IPS-NIHi11 (cell line): ENCODE results near the gene ADRA2C.

Source experiments
- DNase-seq: peaks from one replicate; pipeline ENCODE4 v3.0.0; 2012; ENCODE audit warnings: mixed read lengths, low spot score

The ADRA2C gene

DNA sequence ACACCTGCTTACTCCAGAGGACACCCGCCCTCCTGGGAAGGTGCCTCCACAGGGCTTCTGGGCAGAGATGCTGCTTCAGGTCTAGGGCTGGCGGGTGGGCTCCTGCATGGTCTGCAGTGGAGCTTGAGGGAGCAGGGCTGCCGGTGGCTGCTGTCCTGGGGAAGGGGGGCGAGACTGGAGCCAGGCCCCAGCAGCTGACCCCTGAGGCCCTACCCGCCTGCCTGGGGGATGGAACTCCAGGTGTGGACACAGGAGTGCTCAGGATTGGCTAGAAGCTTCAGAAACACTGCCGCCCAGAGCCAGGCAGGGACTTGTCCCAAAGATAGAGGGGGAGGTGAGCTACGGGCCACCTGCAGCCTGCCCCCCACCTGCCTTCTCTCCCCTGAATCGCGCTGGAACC is 33.0 kb upstream of the ADRA2C start:
- DNase-seq = no peak

DNA sequence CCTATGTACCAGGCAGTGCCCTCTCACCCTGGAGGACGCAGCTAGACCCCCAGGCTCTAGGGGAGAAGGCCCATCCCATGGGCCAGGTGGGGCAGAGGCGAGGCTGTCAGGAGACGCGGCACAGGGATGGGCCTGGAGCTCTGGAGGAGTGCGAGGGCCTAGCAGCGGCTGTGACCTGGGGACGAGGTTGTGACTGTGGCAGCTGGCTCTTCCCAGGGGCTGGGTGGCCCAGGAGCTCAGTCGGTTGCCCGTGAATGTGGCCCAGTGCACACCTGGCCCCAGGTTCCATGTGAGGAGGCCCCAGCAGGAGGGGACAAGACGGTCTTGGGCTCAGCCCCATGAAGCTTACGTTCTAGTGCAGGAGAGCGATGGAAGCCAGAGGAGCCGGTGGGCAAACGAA is 31.0 kb upstream of the ADRA2C start:
- no peak for DNase-seq

DNA sequence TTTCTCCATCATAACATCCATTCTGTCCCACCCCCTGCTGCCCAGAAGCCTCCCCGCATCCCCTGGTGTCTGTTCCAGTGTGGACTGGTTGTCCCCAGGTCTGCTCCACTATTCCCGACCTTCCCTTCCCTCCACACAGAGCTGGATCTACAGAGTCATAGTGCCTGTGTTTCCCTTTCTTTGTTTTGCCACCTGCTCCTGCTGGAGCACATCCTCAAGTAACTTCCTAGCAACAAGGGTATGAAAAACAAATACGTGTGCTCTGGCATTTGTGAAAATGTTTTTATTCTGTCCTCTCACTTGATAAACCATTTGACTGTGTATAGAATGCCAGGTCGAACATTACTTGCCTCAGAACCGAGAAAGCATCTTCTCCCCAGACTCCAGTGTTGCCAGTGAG is 29.9 kb upstream of the ADRA2C start:
- DNase-seq = no peak

DNA sequence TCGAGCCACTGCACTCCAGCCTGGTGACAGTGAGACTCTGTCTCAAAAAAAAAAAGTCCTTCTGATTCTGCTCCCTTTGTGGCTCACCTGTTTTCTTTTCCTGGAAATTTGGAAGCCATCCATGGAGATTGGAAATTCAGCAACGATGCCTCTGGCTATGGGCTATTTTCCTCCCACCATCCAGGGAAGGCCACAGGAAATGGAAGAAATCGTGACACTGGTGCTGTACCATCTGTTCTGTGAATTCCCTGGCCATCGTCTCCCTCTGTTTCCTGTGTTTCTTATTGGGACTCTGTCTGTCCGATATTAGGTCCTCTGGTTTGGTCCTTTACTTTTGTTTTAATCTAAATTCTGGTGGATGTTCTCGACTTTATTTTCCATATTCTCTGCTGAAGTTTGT is 29.4 kb upstream of the ADRA2C start:
- no peak for DNase-seq

DNA sequence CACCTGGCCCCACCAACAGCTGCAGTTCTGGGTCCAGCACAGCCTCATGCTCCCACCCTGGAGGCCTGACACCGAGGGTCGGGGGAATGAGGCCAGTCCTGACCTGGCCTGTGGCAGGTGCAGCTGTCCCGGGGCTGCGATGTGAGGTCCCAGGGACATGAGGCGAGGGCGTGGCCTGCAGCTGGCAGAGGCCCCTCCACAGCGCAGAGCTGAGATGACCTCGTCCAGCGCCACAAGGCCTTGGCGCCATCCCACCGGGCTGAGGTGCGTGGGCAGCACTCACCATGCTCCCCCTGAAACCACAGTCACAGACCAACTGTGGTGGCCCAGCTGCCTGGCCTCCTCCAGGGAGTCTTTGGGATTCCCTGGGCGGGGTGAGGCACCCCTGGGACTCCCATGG is 26.6 kb upstream of the ADRA2C start:
- no peak for DNase-seq

DNA sequence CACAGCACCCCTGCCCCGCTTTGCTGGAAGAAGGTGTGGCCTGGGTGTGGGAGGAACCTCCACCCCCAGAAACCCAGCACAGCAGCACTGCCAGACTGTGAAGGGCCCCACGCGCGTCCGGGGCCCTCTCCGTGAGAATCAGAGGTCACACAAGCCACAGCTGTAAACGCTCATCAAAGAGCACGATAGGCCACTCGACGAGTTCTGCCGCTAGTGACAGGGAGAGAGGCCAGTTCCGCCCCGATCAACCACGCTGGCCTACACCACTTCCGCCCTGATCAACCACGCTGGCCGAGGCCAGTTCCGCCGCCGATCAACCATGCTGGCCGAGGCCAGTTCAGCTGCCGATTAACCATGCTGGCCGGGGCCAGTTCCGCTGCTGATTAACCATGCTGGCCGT is 25.9 kb upstream of the ADRA2C start:
- DNase-seq = no peak

DNA sequence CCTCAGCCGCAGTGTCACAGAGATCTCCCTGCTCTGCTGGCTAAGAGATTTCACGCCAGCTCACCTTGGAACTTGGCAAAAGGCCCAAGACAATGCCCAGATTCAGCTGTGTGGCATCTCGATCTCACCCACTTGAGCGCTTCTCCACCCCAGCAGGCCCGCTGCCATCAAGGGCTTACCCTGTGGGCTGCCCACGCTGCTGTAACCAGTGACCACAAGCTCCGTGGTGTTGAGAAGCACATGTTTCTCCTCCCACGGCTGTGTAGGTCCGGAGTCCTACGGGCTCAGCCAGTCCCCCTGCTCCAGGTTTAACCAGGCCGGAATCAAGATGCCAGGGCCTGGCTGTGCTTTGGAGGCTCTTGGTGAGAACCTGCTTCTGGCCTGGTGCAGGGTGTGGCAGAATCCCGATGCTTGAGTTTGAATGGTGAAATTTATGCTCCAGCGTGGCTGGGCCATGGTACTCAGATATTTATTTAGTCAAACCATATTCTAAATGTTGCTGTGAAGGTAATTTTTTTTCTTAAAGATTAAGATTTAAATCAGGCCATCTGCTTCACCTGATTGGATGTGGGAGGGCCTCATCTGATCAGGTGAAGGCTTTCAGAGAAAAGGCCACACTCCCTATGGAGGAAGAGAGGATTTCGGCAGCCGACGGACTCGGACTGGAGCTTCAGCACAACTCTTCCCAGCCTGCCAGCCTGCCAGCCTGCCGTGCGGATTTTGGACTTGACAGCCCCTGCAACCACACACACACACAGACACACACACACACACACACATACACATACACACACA is 24.8 kb upstream of the ADRA2C start:
- no peak for DNase-seq

DNA sequence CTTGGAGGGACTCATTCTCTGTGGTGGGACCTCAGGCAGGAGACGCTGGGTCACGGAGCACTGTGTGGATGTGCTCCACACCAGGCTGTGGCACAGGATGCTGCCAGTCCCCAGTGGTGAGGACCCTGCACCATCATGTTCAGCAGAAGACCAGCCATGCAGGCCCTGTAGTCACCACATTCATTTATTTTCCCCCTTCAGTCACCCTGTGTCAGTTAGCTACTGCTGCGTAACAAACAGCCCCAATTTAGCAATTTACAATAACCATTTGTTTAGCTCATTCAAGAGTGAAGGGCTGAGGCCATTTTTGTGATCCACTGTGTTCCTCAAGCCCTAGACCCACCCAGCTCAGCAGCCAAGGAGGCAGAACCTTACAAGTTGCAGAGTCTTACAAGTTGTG is 23.6 kb upstream of the ADRA2C start:
- no peak for DNase-seq

DNA sequence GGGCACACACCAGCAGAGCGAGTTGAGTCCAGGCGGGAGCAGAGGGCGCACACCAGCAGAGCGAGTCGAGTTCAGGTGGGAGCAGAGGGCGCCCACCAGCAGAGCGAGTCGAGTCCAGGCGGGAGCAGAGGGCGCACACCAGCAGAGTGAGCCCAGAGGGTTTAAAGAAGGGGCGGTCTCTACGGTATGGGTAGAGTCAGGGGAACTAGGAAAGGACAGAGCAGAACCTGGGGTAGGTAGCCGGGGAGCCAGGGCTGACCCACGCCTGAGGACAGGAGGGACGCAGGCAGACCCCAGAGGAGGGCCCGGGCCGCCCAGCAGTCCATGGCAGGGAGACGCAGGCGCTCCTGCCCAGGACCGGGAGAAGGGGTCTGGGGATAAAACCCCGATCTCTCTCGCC is 22.0 kb upstream of the ADRA2C start:
- no peak for DNase-seq

DNA sequence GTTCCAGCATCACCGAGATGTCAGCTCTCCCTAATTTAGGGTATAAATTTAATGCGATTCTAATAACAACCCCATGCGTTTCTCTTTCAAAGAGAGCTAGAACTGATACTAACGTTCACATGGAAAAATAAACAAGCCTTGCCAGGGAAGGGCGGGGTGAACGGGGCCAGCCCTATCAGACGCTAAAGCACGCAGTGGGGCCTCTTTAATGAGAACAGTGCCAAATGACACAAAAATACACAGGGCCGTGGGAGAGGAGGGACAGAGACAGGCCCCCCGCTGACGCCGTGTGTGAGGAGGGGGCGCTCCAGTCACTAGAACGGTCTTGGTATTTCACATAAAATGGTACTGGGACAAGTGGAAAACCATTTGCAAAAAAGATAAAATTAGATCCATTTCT is 21.3 kb upstream of the ADRA2C start:
- no peak for DNase-seq

DNA sequence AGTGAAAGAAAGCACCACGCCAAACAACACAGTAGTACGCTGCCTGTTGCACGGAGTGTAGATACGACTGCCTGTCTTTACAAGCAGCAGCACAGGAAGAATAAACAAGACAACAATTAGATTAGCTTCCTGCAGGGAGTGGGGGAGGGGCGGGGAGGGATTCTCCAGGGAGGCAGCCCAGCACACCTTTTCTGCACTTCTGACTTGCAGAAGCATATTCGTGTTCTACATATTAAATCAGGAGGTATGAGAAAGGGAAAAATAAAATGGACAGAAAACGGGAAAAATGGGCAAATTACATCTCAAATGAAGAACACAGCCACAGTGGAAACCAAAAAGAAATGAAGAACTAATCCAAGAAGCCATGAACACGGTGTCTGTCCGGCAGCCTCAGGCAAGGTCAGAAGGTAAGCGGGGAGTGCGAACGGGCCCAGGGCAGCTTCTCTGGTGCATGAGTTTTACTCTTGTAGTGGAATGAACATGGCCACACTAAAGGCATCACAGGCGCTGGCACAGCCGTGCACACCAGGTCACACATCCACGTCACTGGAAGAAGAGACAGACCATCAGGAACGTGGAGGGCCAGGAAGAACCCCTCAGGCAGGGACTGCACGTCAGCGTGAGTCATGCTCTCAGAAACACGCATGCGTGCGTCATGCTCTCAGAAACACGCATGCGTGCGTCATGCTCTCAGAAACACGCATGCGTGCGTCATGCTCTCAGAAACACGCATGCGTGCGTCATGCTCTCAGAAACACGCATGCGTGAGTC is 20.1 kb upstream of the ADRA2C start:
- DNase-seq = no peak

DNA sequence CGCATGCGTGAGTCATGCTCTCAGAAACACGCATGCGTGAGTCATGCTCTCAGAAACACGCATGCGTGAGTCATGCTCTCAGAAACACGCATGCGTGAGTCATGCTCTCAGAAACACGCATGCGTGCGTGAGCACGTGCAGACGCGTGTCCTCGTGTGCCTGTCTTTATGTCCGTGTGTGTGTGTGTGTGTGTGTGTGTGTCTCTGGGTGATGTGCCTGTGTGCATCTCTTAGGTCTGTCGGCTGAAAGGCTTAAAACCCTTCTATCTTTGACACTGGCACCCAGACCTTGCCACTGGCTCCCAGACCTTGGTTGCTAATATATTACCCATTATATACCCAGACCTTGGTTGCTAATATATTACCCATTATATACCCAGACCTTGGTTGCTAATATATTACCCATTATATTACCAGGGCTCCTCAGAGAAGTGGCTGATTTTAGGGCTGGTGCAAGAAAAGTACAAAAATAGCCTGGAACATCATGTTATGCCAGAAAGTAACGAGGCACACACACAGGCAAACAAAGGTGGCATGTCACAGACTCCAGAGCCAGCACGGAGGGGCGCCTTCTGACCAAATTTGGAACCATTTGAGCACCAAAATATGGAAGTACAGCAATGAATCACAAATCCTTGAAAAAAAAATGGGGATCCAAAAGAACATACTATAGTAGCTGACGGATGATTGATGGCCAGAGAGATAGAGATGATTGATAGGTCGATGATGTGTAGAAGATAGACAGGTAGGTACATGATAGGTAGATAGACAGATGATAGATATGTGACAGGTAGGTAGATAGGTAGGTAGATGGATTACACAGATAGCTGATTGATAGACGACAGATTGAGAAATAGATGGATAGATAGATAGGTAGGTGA is 19.2 kb upstream of the ADRA2C start:
- DNase-seq = no peak

DNA sequence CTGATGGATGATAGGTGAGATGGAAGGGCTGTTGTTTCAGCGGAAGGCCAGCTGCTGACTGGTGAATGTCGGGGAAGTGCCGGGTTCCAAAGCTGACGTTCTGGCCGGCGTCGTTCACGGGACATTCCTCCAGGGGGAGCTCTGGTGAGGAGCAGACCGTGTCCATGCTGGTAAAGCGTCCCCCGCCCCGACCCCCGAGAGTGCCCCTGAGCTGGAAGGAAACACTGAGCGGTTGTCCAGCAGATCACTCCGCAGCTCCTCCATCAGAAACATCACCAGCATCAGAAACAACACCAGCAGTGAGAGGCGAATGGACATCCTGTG is 18.6 kb upstream of the ADRA2C start:
- DNase-seq = peak; percentile 78

DNA sequence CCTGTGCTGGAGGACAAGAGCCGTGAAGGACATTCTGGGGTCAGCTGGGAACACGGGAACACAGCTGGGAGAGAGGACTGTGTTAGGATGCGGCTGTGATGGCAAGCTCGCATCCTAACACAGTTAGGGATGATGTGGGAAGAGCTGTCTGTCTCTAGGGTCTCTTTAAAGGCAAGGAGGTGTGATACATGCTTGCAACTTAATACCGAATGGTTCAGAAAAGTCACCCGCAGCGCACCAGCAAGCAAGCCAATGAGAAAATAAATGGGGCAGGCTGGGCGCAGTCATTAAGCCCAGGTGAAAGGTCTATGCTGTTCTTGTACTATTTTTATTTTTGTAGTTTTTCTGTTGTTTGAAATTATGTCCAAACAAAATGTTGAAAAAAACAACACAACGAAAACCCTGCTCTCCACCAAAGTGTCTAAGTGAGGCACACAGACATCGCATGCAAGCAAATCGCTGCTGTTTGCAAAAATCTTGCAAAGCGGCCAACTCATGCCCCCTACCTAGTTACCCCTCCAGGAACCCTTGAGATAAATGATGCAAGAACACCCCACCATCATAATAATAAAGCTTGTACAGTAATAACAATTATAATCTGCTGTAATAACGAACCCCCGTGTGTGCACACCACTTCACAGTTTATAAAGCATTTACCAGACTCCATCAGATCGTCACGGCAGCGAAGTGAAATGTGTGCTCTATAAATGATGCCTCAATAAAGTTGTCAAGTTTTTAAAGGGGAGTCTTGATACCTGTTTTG is 17.9 kb upstream of the ADRA2C start:
- no peak for DNase-seq

DNA sequence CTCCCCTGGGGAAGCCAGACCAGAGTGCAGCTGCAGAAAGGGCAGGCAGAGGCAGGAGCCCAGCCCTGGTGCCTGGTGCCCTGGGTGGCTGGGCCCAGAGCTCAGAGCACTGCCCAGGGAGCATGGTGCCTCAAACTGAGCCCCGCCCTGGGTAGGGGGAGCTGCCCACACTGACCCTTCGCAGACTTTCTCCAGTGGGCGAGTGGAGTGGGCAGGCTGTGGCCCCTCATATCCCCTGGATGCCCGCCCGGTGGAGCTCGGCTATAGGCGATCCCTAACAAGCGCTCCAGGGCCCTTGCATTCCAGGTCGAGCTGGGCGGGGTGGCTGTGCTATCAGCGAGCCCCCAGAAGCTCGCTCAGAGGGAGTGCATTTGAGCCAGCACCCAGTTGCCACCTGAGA is 17.1 kb upstream of the ADRA2C start:
- no peak for DNase-seq

DNA sequence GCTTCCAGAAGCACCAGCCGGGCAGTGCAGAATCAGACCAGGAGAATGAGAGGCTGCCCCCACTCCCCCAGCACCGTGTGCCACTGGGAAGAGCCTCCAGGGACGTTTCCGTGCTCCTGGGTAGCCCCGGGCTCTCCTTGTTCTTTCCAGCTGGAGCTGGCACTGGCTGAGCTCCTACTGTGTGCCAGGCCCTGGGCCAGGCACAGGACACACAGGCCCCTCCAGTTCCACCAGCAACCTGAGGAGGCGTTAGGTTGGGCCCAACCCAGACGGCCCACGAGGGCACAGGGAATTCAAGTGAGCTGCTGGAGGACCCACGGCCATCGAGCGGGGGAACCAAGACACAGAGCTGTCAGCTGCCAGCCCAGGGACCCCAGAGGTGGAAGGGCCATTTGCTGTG is 15.9 kb upstream of the ADRA2C start:
- DNase-seq = no peak

DNA sequence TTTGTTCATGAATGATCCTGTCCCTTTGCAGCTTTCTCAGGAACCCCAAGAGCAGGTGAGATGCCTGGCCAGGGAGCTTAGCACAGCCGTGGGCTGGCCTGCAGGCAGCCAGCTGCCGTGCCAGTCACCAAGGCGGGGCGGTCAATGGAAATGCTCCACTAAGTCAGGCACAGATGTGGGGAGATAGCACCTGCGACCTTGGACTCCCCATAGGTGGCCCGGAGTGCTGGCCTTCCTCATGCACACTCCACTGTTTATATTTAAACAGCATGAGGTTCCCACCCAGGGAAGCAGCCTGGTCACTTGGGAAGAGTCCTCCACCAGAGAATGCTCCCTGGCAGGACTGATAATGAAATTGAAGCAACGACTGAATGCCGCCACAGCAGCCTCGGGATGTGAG is 14.2 kb upstream of the ADRA2C start:
- DNase-seq = no peak

DNA sequence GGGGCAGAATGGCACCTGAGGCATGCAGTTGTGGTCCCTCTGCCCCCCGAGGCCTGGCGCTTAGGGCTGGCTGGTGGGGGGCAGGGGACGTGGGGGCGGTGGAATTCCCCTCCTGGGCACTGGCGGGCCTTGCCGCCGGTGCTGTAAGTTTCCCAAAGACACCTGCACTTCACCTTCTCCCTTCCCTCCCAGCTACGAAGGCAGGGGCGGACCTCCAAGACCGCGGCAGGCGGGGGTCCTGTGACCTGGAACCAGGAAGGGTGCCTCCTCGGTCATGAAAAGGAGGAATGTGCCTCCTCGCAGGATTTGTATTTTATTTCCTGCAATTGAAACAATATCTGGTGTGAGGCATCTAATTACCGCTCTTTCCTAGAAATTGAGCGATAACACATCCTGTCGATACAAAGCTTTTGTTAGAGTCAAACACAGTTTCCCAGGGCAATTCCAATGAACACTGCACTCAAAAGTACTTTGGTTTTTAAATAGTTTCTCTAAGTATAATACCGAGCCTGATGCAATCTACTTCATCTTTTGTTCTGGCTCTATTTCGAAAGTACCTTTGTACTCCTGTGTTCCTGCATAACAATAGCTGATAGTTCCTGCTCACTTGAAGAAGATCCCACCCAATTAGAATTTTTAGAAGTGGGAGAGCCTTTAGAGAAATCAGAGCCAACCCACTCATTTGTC is 12.3 kb upstream of the ADRA2C start:
- peak; percentile 47 for DNase-seq

DNA sequence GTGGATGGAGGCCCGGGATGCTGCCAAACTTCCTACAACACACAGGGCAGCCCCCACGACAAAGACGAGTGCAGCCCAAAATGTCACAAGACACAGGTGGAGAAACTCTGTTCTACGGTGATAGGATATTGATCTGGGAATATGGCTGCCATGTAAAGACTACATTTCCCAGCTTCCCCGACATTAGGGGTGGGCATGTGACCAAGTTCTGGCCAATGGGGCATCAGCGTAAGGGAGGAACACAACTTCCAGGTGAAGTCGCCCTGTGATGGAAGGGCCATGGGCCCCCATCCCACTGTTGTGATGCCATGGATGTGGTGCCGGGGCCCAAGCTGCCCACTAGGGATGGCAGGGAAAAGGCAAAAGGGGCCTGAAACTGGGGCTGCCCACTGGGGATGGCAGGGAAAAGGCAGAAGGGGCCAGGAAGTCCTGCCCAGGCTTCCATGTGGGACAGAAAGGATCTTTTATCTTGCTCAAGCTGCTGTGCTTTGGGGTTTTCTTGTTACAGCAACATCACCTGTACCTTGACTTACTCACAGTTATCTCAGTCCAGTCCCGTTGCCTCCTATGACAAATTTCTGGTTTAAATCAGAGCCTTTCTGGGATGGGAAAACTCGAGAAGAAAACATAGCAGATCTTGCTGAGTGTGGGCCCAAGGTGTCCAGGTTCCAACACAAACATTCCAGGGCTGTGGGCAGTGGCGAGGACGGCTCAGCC is 9.7 kb upstream of the ADRA2C start:
- DNase-seq = peak; percentile 79

DNA sequence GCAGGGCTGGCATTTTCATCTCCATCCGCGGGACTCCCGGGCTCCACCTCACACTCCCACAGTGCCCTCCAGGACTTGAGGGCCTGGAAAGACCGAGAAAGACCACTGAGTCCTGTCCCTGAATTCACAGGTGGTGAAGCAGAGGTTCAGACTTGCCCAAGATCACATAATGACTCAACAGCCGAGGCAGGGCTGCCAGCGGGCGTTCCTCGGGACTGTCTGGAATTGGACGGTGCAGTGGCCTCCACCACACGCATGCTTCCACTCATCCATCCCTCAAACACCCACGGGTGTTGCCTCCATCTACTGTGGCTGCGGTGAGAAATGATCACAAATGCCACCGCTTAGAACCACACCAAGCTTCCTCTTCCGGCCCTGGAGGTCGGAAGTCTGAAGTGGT is 6.9 kb upstream of the ADRA2C start:
- no peak for DNase-seq

DNA sequence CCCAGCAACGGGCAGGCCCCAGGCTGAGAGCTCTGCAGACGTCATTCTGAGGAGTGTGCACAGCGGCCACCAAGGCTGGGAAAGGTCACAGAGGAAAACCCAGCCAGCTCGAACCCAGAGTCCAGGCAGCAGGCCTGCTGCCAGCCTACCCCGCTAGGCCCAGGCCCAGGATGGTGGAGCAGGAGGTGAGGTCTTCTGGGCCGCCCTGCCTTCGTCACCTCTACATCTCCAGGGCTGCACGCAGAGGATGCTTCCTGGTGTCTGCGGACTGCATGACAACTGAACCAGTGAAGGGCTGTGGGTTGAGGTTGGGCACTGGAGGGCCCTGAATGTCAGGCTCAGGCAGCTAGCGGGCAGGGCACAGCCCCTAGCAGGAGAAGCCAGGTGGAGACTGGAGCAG is 5.8 kb upstream of the ADRA2C start:
- DNase-seq = no peak
